Psoas muscle (tissue), 8 donors: ENCODE measurements around the gene MYO5B. TPM values are rescaled to one million over a fixed set of nuclear protein-coding genes. Genes with fewer than 3 reads are reported as not detected.
A peak's percentile ranks its signal among the peaks of the same experiment; 100 is the strongest.

ENCODE experiments used
- ATAC-seq, 4 donors: fragments of 200-7000 bp; cut with Tn5 transposase; one replicate each; pipeline ENCODE4 v1.9.1; 2020; ENCODE audit warnings: moderate library complexity in 3 of 4, mild to moderate bottlenecking in 2 of 4
- DNase-seq, 2 donors: peaks; one replicate each; pipeline ENCODE4 v3.0.0-alpha.2; 2020
- H3K27ac ChIP-seq: fragments of 200-600 bp; one replicate; pipeline ENCODE4 v1.8.0; 2022
- H3K27me3 ChIP-seq, 3 donors: fragments of 200-600 bp in 1 of 3; one replicate each; pipeline versions ENCODE4 v1.6.1 to v1.8.0; 2013 to 2022; ENCODE audit warnings: low read length in 2 of 3, mild to moderate bottlenecking in 2 of 3, moderate library complexity in 1 of 3; ENCODE audit not compliant: insufficient read depth in 3 of 3
- H3K36me3 ChIP-seq, 2 donors: fragments of 200-600 bp in 1 of 2; one replicate each; pipeline versions ENCODE4 v1.6.1 to v1.8.0; 2013 to 2022; ENCODE audit warnings: low read depth in 1 of 2, mild to moderate bottlenecking in 1 of 2, moderate library complexity in 1 of 2; ENCODE audit not compliant: insufficient read depth in 1 of 2
- H3K4me1 ChIP-seq: fragments of 200-600 bp; one replicate; pipeline ENCODE4 v1.8.0; 2022
- H3K4me3 ChIP-seq: fragments of 200-600 bp; one replicate; pipeline ENCODE4 v1.8.0; 2022; ENCODE audit warnings: mild to moderate bottlenecking
- H3K9me3 ChIP-seq: fragments of 200-600 bp; one replicate; pipeline ENCODE4 v1.8.0; 2022
- CTCF ChIP-seq: fragments of 200-600 bp; IDR thresholded peaks from one replicate; pipeline ENCODE4 v1.8.0; 2022; ENCODE audit warnings: antibody characterized with exemption
- WGBS, 3 donors: extraction: QIAGEN DNeasy Blood & Tissue Kit; methylation state at CpG; one replicate each; pipeline versions ENCODE4 v1.1.6 to v1.1.7; 2013; 5-methylcytosine and 5-hydroxymethylcytosine counted together
- intact Hi-C, 2 donors: fragments of 100-400 bp; cut with DNase I; formaldehyde crosslinking; loops; one replicate each; pipeline versions ENCODE4 v1.11.0 to v1.14.2; 2022
- polyA plus RNA-seq, 3 donors: library from polyadenylated mRNA; stranded (reverse); fragments of 200-250 nt; gene quantifications; one replicate each; pipeline ENCODE4 v1.2.3, GENCODE V29; 2013
- total RNA-seq, 4 donors: library from RNA; stranded (reverse); fragmentation: NEBNext Ultra II Directional in 2 of 4; extraction: Animal tissue kit (Norgen Biotek cat#: 25700) in 2 of 4; gene quantifications; one replicate each; pipeline versions ENCODE4 v1.2.1 to v1.2.4, GENCODE V29; 2021 to 2023
- donor health status: healthy with polysubstance abuse.
- donor health status: DM: no; HTN: no; CAD: no; lungs with moderate emphysema.
- donor health status: Bipolar disorder and iron deficiency.
- donor health status: healthy.
- donor health status: DM: yes; HTN: yes; CAD: no.
- donor health status: DM: no; HTN: no; CAD: no.
- donor health status: DM: no; HTN: no; CAD: no.
- donor health status: DM: yes; HTN: yes; CAD: no.

MYO5B gene
- total and polyA plus RNA-seq, 7 donors: 0.10 to 1.2 (median 0.44) TPM

DNA sequence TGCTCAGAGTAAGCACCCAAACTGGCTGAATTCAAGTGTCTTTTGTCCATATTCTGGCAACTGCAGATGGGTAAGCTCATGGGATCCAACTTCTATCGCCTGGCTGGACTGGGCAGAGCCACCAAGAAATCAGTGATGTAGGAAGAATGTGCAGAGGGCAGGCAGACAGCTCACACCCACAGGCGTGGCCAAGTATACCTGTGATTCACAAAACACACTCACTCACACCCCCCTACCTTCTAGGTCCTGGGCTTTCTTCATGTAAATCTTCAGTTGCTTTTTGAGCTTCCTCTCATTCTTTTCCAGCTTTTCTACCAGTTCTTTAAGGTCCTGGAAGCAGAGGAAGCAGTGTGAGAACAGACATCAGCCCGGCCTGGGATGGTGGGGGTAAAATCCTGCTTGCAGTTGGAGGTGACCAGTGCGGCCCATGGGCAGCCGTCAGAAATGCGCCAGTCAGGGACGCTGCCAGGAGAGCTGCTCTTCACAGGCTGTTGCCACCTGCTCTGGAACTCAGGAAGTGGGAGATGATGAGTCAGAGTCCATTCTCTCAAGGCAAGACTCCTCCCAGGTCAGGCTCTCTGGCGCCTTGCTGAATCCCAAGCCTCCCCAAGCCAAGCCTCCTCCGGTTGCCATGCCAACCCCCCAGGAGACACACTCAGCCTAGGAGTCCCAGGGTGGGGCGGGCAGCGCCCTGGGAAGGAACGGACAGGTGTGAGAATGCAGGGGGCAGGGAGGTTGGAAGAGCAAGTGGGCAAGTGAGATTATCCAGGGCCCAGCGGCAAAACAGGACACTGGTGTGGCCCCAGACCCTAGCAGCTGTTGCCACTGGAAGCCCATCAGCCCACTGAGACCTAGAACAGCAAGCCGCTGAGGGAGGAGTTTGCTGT lies 345.4 kb downstream of the MYO5B start:
- DNase-seq: peak in 1 of 2 donors; percentile 41
- Histone ChIP-seq H3K27ac (no peak overlapping the region), H3K4me3 (no peak overlapping the region), H3K4me1 (no peaks in the 10 kb centered on the region), H3K27me3 (peaks cover 0 to 32% (median 0%) of the 10 kb centered on the region in 3 donors), H3K9me3 (no peaks in the 10 kb centered on the region), H3K36me3 (no peaks in the 10 kb centered on the region)
- intact Hi-C loops: loop anchor here in 1 of 2 donors (10.0 kb wide), 1 partner anchor 1175 kb away; no protein-coding TSS in a partner anchor
- WGBS, 3 donors: 24 to 32% (median 27%) methylated on average over 12 to 14 of the region's 14 CpGs
- no peak for TF ChIP-seq CTCF
- peak; percentile 56 to 89 (median 85) for ATAC-seq

DNA sequence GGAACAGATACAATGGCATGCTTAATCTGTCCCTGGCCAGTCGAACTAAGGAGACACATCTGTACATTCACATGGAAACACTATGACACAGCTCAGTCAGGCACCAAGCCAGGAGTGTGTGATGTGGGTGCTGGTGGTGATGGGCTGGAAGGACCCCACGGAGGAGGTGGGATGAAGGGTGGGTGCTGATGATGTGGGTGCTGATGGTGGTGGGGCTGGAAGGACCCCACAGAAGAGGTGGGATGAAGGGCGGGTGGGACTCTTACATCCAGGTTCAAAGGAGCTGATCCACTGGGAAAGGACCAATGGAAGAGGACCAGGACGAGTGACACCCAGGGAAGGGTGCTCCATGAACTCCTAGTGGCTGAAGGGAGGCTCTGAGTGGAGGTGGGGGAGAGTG lies 346.8 kb downstream of the MYO5B start:
- no peak for DNase-seq

DNA sequence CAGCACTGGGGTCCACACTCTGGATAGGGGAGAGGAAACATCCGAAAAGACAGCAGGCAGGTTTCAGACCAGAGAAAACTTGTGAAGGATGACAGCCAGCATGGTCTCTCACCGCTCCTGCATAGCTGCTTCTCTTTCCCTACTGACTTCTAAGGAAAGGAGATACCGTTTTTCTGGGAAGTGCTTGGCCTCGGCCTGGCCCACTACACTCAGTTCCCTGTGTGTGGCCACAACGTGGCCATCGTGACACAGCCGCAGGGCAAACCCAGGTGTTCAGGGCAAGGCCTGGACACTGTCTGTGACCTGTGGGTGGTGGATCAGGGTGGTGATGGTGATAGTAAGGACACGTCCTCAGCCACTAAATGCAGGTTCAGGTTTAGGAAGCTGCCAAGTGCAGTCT lies 347.4 kb downstream of the MYO5B start:
- ATAC-seq: no peak

More for the DNA sequence above, 346.8 kb downstream of the MYO5B start:
- Histone ChIP-seq H3K27me3 (peaks cover 0 to 32% (median 0%) of the 10 kb centered on the region in 3 donors), H3K4me3 (no peak overlapping the region), H3K9me3 (no peaks in the 10 kb centered on the region), H3K4me1 (peaks cover 4% of the 10 kb centered on the region), H3K36me3 (no peaks in the 10 kb centered on the region), H3K27ac (no peak overlapping the region)
- ATAC-seq: no peak
- 83 to 85% (median 83%) methylated on average over 4 of the region's 4 CpGs for WGBS, 3 donors
- no peak for TF ChIP-seq CTCF
- intact Hi-C loops: no loop called here

GRCh38 chr18:49846718-49847470 lies 348.1 kb downstream of the MYO5B start:
- ATAC-seq (no peak), DNase-seq (no peak)
- no peaks in the 10 kb centered on the region for H3K36me3 ChIP-seq
- H3K9me3 ChIP-seq: no peaks in the 10 kb centered on the region
- no peak for TF ChIP-seq CTCF
- no peak overlapping the region for H3K4me3 ChIP-seq
- WGBS, 3 donors: 38 to 49% (median 42%) methylated on average over 10 of the region's 10 CpGs
- H3K27me3 ChIP-seq: peaks cover 0 to 32% (median 0%) of the 10 kb centered on the region in 3 donors
- no peak overlapping the region for H3K27ac ChIP-seq
- intact Hi-C loops: no loop called here
- peaks cover 4% of the 10 kb centered on the region for H3K4me1 ChIP-seq

More for the DNA sequence above, 347.4 kb downstream of the MYO5B start:
- Histone ChIP-seq H3K9me3 (no peaks in the 10 kb centered on the region), H3K27ac (no peak overlapping the region), H3K36me3 (no peaks in the 10 kb centered on the region), H3K27me3 (peaks cover 0 to 32% (median 0%) of the 10 kb centered on the region in 3 donors), H3K4me3 (no peak overlapping the region), H3K4me1 (peaks cover 4% of the 10 kb centered on the region)
- 80 to 89% (median 88%) methylated on average over 8 of the region's 8 CpGs for WGBS, 3 donors
- no peak for TF ChIP-seq CTCF
- intact Hi-C loops: no loop called here
- DNase-seq: no peak
